T-helper 9 cell (primary cell): ENCODE results near the gene LRRC45.
"Not testable (repeated sequence)": the region's sequence is repeated elsewhere in the genome, so short reads cannot be mapped to it uniquely, and the experiment has no call there.

ENCODE experiments used
- DNase-seq: peaks from one replicate; pipeline ENCODE4 v3.0.0-alpha.2; 2020

The LRRC45 gene

DNA sequence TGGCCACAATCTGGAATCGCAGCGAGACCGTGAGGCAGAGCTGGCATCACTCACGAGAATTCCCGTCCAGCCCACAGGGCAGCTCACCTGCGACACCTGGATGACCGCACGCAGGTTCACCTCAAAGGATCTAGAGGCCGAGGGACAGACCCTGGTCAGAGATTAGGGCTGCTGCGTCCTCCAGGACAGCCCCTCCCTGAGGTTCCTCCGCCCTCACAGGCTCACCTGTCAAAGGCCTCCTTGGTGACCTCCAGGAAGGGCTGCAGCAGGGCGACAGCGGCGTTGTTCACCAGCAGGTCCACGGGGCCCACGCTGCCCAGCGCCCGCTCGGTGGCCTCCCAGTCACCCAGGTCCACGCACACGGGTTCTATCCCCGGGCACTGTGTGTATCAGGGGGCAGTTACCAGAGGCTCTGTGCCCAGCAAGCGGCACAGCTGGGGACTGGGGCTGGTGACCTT is 13.6 kb downstream of the LRRC45 start:
- DNase-seq, result no peak

DNA sequence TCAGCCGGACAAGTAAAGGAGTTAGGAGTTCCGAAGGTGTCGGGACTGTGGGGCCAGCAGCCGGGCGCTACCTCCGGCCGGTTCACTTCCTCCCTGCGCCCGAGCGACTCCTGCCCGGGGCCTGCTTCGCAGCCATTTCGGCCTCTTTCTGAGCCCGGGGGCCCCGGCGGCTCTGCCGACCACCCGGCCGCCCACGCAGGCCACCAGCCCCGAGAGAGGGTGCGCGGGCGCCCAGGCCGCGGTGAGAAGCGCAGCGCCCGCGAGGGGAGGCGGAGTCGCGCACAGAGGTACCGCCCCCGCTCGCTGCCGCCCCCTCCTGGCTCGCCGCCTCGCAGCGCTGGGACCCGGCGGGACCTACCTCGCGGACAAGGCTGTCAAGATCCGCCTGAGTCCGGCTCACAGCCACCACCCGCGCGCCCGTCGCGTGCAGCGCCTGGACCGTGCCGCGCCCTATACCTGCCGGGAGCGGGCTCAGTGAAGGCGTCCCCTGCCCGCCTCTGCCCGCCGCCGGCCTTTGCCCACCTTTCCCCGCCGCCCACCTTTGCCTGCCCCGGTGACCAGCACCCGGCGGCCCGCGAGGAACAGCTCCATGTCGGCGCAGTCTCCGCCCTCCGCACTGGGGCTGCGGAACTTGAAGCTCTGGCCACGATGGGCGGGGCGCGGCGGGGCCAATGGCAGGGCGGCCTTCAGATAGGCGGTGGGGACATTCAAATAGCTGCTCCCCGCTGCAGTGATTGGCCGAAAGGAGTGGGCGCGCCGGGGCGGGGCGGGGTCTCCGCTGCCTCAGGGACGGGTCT is 14.2 kb downstream of the LRRC45 start, which contains the start of gene DCXR:
Gene DCXR, minus strand, starts transcription at position 606 of the 797 bp plus-strand sequence. Its CDS starts 15 bp downstream, at position 591.
- DNase-seq, result peak; percentile 91

DNA sequence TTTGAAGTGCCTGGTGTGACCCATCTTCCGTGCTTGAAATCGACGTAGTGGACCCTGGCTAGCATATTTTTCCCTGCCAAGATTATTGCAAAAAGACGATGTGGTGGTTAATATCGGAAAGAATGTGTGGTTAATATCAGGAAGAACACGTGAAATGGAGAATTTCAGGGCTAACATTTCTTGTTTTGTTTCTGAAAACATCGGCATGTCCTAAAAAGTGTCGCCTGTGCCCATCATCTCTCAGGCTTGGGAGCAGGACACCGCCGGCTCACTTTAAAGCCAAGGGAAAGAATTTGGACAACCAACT is 14.7 kb downstream of the LRRC45 start:
- no peak for DNase-seq

DNA sequence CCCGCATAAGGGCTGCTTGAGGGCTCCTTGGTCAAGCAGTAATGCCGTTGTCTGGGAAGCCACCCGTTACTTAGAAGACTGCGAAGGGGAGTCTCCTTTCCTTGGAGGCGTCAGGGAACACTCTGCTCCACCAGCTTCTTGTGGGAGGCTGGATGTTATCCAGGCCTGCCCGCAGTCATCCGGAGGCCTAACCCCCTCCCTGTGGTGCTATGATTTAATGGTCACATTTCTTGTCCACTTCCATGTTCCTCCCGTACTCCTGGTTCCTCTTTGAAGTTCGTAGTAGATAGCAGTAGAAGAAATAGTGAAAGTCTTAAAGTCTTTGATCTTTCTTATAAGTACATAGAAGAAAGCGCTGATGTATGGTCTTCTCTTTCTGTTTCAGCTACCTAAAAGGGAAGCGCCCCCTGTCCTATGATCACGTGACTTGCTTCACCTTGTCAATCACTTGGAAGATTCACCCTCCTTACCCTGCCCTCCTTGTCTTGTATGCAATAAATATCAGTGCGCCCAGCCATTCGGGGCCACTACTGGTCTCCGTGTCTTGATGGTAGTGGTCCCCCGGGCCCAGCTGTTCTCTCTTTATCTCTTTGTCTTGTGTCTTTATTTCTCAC is 15.8 kb downstream of the LRRC45 start:
- DNase-seq, result not testable (repeated sequence)

DNA sequence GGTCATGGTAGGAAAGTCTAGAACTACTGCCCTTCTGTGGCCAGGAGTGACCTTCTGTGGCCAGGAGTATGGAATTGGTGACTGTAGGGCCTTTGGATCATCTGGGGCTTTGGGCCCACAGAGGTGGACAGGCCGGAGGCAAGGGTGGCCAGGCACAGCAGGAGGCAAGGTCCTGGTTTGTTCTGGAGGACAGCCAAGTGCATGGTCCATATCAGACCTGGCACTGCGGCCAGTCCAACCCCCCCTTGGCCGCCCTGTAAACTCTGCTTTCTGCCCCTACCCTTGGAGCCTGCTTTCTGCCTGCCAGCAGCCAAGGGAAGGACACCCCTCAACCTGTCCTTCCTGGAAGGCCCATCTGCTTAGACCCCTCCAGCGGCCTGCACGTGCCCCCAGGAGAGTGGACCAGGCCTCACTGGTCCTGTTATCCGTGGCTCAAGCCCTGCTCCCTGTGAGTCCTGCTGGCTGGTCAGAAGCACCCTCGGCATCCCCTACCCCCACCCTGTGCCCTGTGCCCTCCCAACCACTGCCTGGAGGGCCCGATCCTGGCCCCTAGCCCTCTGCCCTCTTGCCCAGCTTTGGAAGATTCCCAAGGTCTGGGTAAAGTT is 16.7 kb downstream of the LRRC45 start:
- no peak for DNase-seq

DNA sequence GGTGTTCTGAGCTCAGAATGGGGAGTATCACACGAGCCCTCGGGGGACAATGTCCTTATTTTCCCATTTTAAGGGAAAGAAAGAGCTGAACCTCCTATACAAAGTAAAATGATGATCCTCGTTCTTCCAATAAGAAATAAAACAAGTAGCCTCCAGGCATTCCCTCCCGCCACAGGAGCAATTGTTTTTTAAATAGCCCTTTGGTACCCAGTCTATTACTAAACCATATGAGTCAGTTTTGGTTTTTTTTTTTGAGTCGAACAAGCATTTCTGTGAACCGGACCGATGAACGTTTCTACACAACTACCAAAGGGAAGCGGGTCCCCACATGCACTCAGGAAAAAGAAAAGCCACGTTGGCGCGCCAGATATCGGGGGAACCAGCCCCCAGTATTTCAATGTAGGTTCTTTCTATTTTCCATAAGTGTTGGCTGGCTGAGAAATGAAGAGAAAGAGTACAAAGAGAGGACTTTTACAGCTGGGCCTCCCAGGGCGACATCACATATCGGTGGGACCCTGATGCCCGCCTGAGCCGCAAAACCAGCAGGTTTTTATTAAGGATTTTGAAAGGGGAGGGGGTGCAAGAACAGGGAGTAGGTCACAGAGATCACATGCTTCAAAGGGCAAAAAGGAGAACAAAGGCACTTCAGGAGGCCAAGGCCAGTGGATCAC is 18.2 kb downstream of the LRRC45 start:
- no peak for DNase-seq

DNA sequence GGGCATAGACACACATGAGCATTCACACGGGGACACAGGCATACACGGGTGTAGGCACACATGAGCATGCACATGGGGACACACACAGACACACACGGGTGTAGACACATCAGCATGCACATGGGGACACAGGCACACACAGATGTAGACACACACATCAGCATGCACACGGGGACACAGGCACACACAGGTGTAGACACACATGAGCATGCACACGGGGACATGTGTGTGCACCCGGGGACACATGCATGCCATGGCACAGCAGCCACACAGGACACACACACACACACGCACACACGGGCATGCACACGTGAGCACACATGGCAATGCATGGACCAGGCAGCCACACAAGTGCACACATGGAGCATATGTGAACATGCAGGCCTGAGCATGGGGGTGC is 19.5 kb downstream of the LRRC45 start:
- no peak for DNase-seq

DNA sequence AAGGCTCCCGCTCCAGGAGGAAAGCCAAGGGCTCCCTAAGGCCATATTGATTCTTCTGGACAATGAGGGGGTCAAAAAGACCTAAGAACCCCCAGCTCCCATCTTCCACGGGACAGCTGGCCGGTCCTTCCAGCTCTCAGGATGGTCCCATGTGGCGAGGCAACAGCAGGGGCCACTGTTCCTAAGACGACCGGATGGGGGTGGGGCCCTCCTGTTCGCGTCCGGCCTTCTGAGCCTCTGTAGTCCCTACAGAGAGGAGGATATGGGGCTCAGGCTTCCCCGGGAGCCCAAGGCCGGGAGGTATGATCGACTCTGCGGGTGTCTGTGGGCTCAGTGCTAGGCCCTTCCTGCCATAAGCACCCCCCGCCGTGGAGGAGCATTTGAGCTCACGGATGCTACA is 20.4 kb downstream of the LRRC45 start:
- DNase-seq, result no peak

DNA sequence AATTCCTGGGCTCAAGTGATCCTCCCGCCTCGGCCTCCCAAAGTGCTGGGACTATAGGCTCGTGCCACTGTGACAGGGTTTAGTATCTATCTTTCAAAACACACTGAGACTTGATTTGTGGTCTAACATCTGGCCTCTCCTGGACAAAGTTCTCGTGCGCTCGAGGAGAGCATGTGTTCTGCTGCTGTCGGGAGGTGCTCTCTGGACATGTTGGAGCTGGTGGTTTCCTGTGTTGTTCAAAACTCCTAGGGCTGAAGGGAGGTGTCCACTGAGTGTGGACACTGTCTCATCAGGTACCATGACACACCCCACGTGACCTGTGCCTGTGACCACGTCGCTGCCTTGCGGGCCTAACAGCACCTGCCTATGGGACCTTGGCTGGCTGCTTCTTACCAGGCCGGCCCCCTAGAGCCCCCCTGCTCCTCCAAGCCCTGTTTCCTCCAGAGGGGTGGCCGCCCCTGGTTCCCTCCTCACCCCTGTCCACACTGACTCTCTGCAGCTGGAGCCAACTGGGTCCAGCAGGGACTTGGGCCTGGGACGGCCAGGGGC is 22.9 kb downstream of the LRRC45 start:
- no peak for DNase-seq

DNA sequence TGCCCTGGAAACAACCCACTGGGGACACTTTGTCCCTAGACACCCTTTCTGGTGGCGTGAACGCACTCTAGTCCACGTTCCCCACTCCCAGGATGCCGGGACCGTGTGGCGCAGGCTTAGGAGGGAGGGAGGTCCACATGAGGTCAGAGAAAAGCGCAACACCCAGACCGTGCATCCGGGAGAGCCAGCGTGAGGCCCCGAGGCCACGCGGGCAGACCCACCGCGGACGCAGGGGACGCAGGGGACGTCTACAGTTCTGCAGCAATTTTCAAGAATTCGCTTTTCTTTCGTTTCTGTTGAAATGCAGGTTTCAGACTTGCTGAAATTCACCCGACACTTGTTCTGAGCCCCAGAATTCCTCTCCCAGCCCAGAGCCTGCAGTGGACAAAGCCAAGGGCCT is 23.8 kb downstream of the LRRC45 start:
- DNase-seq, result no peak

DNA sequence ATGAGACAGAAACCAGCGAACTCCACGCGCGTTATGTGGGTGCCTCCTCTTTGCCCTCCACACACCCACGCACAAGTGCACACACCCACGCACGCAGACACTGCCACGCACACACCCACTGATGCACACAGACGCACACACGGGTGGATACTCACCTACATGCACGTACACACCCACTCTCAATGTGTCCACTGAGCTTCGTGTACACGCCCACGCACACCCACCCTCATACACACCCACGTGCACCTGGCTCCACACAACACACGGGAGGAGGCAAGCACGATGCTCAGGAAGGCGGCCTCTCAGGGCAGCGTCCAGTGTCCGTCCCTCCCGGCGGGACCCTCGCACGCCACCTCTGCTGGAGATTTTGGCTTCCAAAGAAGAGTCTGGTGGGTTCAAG is 24.3 kb downstream of the LRRC45 start:
- DNase-seq, result no peak

DNA sequence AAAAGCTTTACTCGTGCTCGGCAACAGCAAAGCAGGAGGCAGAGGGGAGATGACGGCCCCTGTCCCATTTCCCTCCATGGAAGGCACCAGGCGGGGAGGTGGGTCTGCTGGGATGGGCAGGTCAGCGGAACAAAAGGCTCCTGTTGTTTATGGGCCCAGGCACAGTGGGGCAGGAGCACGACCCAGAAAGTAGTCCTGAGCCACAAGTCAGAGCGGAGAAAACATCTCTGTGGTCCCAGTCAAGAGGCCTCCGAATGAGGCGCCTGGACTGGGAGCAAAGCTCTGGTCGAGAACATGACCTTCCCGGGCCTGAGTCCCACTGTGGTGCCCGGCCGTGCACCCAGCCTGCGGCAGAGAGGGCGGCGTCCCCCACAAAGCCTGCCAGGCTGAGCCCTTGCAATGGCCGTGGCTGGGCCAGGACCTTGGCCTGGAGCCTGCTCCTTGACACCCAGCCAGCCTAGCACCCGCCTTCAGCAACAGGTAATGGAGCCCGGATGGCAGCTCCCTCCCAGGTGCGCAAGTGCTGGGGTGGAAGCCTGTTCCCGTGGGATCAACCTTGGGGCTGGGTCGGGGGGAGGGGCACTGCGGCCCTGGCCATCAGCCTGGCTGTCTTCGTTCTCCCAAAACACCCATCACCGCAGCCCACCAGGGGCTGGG is 24.9 kb downstream of the LRRC45 start:
- DNase-seq, result no peak

DNA sequence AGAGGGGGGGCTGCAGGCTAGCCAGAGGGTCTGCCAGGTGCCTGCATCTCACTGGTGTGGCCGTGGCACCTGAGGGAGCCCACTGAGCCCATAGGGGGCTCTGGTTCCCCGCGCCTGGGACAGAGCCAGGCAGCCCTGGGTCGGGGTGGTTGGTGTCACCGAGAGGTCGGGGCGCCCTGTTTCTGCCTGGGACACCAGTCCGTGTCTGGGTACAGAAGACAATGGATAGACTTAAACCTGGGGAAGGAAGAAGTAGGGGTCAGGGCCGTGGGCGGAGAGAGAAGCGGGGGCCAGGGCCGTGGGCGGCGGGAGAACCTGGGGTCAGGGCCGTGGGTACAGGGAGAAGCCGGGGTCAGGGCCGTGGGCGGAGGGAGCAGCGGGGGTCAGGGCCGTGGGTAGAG is 25.5 kb downstream of the LRRC45 start:
- no peak for DNase-seq

DNA sequence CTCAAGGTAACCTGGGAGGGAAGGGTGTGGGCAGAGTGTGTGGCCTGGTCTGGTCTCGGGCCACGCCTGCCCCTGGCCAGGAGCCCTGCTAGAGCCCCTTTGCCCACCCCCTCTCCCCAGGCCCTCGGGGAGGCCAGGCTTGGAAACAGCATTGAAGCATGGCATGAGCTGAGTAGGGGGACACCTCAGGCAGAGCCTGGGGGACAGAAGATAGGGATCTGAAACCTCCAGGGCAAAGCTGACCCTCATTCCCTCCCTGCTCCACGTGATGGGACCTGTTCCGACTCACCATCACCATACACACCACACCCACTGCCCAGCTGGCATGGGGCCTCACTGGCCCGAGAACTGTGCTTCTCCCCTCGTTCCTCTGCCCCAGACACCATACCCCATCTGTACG is 26.0 kb downstream of the LRRC45 start:
- no peak for DNase-seq

DNA sequence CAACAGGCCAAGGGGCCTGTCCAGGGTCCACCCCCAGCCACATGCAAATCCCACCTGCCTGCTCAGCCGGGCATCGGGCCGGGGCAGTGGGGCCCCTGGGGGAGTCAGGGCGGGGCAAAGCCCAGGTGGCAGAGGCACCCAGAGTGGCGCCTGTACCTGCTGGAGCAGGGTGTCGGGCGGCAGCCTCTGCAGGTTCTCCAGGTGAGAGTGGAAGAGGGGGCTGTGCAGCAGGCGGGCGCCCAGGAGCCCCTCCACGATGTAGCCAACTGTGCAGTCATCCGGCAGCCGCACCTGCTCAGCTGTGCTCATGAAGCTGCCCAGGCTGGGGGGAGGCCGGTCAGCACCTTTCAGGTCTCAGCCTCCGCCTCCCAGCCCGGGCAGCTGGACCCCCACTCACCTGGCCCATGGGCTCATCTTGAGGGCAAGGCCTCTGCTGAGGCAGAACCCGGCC is 26.4 kb downstream of the LRRC45 start:
- no peak for DNase-seq

DNA sequence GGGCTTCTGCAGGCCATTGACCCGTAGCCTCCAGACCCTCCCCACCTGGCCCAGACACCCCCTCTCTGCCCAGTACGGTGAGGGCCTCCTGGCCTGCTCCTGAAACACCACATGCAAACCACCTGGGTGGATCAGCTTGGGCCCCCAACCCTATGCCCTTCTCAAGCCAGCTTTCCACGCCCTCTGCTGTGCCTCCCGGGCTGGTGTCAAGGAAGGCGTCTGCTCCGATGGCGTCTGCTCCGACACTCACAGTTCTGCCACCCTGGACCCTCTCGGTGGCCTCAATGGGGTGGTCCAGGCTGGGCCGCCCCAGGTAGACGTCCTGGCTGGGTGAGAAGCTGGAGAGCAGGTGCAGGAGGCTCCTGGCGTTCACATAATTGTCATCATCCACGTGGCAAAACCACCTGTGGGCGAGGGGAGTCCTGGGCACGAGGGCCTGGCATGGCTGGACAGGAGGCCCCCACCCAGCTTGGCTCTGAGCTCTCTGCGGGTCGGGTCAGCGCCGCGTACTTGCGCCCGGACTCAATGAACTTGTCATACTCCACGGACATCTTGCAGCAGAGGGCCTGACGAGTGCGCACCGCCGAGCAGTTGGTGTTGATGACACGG is 27.2 kb downstream of the LRRC45 start:
- DNase-seq, result no peak

DNA sequence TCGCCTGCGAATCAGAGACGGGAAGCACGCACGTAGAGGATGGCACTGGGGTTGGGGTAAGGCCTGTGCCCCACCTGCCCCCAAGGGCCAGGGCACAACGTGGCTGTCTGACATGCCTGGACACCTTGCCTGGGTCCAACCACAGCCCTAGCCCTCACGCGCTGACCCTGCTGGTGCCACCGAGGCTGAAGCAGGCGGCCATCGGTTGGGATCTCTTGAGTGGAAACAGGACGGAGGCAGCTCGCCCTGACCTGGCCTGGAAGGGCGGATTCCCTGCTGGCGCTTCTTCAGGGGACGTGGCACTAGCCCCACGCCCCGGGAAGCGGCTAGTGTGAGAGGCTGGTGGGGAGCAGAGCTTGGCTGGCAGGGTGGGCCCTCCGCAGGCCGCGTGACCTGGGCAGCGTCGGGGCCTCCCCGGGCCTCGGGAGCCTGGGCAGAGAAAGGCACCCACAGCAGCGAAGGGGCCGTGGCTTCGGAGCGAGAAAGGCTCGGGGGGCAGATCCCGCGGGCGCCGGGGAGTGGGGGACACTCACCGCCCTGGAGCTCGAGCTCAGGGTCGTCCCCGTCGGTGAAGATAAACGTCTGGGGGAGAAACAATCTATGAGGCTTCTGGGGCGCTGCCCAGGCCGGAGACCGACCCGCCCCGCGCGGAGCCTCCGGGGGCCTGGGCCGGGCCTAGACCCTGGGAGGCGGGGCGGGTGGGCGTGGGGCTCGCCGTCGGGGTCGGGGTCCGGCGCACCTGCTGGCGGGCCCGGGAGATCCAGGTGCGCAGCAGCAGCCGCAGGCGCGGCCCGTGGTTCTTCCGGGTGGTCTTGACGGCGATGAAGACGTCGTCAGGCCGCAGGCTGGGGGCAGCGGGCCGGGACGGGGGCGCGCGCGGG is 27.9 kb downstream of the LRRC45 start:
- DNase-seq, result no peak

DNA sequence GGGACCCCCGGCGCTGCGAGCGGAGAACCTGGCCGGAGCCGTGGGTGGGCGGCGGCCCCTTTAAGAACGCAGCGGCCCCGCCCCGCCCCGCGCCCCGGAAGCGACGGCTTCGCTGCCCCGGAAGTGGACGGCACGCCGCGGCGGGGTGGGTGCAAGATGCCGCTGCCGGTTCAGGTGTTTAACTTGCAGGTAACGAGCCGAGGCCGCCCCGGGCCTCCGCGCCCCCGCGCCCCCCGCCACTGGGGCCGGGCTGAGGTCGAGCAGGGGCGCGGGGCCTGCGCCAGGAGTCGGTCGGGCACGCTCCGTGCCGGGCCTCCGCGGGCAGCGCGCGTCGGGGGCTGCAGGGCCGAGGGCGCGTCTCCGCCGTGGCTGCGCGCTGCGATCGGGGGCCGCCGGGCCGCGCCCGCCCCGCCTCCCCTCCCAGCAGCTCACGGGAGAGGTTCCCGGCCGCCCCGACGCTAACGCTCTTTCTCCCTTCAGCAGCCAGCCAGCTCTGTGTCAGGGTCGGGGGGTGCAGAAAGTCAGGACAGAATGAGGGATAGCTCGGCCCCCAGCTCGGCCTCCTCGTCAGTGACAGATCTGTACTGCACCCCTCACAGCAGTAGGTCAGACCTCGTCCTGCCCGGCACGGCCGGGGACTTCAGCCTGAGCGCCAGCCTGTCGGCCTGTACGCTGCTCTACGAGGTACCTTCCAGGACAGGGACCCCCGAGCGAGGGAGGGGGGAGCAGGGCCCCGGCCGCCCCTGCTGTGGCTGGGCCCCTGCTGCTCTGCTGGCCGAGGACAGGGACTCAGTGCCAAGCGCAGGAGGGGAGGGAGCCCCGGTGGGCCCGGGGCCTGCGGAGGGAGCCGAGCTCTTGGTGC is 28.9 kb downstream of the LRRC45 start, which contains the start of the genes GPS1 and RFNG:
Gene GPS1, plus strand, starts transcription at position 123 of the 862 bp plus-strand sequence. Its CDS starts 34 bp downstream, at position 157.
Gene RFNG, minus strand, starts transcription at position 36 of the 862 bp plus-strand sequence. CDS start 45 bp downstream, outside the sequence.
- DNase-seq, result peak; percentile 75

DNA sequence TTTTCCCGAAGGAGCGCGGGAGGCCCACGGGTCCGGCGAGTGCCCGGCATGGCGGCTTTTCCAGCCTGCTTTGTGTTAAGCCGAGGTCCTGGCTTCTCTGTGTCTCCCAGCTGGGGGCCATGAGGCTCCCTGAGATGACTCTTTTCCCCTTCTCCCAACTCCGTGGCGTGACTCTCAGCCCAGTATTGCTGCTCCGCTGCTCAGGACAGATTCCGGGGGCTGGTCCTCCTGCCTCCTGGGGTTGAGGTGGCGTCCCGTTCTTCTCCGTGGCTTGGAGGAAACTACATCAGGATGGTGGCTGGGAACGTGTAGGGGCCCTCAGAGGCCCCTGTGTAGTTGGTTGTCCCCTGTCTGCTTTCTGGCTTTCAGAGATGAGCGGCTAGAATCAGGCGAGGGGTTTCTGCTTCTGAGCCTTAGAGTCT is 29.5 kb downstream of the LRRC45 start:
- DNase-seq, result no peak

DNA sequence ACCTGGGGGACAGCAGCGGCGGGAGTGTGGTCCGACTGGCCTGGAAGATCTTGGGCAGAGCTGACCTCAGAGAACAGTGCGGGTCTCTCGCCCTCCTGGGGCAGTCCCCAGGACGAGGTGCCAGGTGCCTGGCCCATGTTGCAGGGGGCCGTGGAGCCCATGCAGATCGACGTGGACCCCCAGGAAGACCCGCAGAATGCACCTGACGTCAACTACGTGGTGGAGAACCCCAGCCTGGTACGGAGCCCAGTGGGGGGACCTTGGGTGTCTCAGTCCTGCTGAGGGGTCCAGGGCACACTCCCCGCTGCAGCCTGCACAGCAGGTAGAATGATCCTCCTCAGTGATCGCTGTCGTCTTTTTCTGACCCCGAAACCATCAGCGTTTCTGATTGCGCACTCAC is 30.0 kb downstream of the LRRC45 start:
- no peak for DNase-seq
